ENCODE measurements around the gene COA1.
"Not testable (repeated sequence)": the region's sequence is repeated elsewhere in the genome, so short reads cannot be mapped to it uniquely, and the experiment has no call there.

The COA1 gene

DNA sequence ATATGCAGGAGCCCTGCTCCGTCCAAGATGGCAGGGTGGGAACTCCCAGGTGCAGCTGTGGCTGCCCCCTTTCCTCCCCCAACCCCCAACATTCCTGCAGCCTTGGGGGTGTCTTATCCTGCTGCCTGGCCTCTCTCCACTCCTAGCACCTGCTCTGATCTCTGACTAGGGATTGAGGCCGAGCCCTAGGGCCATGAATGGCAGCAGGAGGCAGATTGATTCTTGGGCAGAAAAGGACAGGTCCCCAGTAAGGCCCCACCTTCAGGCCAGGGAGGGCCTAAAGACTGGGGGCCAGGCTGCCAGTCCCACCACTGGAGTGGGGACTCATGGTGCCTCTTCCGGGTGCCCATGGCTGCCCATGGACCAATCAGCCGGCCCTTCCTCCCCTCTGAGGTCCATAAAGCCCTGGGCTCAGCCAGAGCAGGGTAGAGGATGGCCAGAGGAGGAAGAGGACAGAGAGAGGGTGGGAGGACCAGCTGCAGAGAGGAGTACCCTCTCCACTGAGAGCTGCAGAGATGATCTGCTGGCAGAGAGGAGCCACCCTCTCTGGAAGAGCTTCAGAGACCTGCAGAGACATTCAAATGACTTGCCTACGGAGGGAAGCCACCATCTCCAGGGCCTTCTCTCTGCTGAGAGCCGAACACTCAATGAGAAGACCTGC lies 8.3 kb upstream of the COA1 start:
- no peaks in the 10 kb centered on the region for H3K9me3 ChIP-seq (ENCODE audit: control extremely low read depth in 1 of 5, control insufficient read depth in 4 of 5, insufficient read depth in 2 of 5, low read depth in 1 of 5, low read length in 4 of 5)
- H3K4me1 ChIP-seq (ENCODE audit: control extremely low read depth in 1 of 4, control insufficient read depth in 4 of 4, insufficient read depth in 4 of 4, low read length in 3 of 4) = peaks cover 0 to 7% (median 4%) of the 10 kb centered on the region in 4 experiments
- no peak overlapping the region for H3K27ac ChIP-seq (ENCODE audit: insufficient read depth in 1 of 2, low read depth in 1 of 2, low read length in 2 of 2, poor library complexity in 1 of 2, severe bottlenecking in 2 of 2)
- CTCF ChIA-PET = interaction anchor here (1.1 to 1.5 kb wide), 3 partner anchors 12 to 26 kb away, joined by 3 to 6 read pairs (median 3); no protein-coding TSS in a partner anchor
- no peaks in the 10 kb centered on the region for H3K36me3 ChIP-seq (ENCODE audit: control insufficient read depth in 4 of 4, insufficient read depth in 4 of 4, low read length in 3 of 4)
- no peak overlapping the region for H3K4me3 ChIP-seq (ENCODE audit: control insufficient read depth in 1 of 7, extremely low read depth in 1 of 7, insufficient read depth in 4 of 7, low read depth in 2 of 7, low read length in 6 of 7)
- WGBS (ENCODE audit: insufficient coverage) = 82% methylated on average over 2 of the region's 6 CpGs
- POLR2A ChIA-PET = no interaction called here
- DNase-seq = no peak
- no peaks in the 10 kb centered on the region for H3K27me3 ChIP-seq (replicated peaks in 2 of 5; ENCODE audit: control insufficient read depth in 4 of 5, insufficient read depth in 5 of 5, low read length in 4 of 5)

DNA sequence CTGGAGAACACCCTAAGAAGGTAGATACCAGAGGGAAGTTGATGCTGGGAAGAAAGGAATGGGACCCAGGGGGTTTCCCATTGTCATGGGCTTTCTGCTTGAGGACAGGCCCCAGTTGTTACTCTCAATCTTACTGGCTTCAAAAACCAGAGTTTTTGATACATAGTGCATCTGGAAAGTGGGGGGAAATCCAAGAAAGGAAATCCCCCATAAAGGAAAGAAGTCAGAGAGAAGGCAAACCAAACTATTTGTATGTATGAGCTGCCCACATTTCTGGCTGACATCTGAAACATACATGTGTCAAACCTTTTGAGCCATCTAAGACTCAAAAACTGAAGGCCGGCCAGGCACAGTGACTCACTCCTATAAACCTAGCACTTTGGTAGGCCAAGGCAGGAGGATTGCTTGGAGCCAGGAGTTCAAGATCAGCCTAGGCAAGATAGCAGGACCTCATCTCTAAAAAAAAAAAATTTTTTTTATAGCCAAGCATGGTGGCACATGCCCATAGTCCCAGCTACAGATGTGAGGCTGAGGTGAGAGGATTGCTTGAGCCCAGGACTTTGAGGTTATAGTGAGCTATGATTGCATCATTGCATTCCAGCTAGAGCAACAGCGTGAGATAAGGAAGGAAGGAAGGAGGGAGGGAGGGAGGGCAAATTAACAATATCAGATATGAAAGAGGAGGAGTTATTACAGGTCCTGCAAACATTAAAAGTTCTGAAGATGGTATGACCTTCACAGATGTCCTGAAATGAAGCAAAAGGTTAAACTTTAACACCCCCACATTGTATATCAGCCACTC lies 6.7 kb upstream of the COA1 start:
- H3K36me3 ChIP-seq (ENCODE audit: control insufficient read depth in 4 of 4, insufficient read depth in 4 of 4, low read length in 3 of 4) = no peaks in the 10 kb centered on the region
- POLR2A ChIA-PET = no interaction called here
- DNase-seq = peak in 1 of 3 donors; percentile 33

DNA sequence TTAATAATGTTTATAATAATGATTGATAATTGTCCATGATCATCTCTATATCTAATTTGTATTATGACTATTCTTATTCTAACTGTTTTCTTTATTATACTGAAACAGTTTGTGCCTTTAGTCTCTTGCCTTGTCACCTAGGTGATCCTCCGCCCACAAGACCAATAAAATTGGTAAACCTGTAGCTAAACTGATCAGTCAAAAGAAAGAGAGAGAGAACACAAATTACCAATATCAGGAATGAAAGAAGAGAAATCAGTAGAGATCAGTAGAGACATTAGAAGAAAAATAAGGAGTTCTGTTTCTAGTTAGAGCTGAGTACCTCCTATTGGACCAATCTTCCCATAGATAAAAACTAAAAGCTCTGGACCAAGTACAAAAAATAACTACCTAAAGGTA lies 6.1 kb upstream of the COA1 start:
- DNase-seq = no peak
- no CpG with 5 or more reads among the region's 1 CpG for WGBS (ENCODE audit: insufficient coverage)
- peaks cover 0 to 7% (median 4%) of the 10 kb centered on the region in 4 experiments for H3K4me1 ChIP-seq (ENCODE audit: control extremely low read depth in 1 of 4, control insufficient read depth in 4 of 4, insufficient read depth in 4 of 4, low read length in 3 of 4)
- H3K4me3 ChIP-seq (ENCODE audit: control insufficient read depth in 1 of 7, extremely low read depth in 1 of 7, insufficient read depth in 4 of 7, low read depth in 2 of 7, low read length in 6 of 7) = no peak overlapping the region
- H3K27me3 ChIP-seq (replicated peaks in 2 of 5; ENCODE audit: control insufficient read depth in 4 of 5, insufficient read depth in 5 of 5, low read length in 4 of 5) = no peaks in the 10 kb centered on the region
- H3K27ac ChIP-seq (ENCODE audit: insufficient read depth in 1 of 2, low read depth in 1 of 2, low read length in 2 of 2, poor library complexity in 1 of 2, severe bottlenecking in 2 of 2) = no peak overlapping the region
- no peaks in the 10 kb centered on the region for H3K9me3 ChIP-seq (ENCODE audit: control extremely low read depth in 1 of 5, control insufficient read depth in 4 of 5, insufficient read depth in 2 of 5, low read depth in 1 of 5, low read length in 4 of 5)
- ChIA-PET POLR2A (no interaction called here), CTCF (interaction anchor here (2.1 kb wide), 1 partner anchor 10 kb away, joined by 7 read pairs; no protein-coding TSS in a partner anchor)
- no peaks in the 10 kb centered on the region for H3K36me3 ChIP-seq (ENCODE audit: control insufficient read depth in 4 of 4, insufficient read depth in 4 of 4, low read length in 3 of 4)

More for the DNA sequence above, 6.7 kb upstream of the COA1 start:
- no peak overlapping the region for H3K4me3 ChIP-seq (ENCODE audit: control insufficient read depth in 1 of 7, extremely low read depth in 1 of 7, insufficient read depth in 4 of 7, low read depth in 2 of 7, low read length in 6 of 7)
- CTCF ChIA-PET = interaction anchor here (1.1 to 2.1 kb wide), 5 partner anchors 9 to 32 kb away, joined by 3 to 7 read pairs (median 4); no protein-coding TSS in a partner anchor
- peak overlapping the region in 1 of 2 experiments; percentile 14 for H3K27ac ChIP-seq (ENCODE audit: insufficient read depth in 1 of 2, low read depth in 1 of 2, low read length in 2 of 2, poor library complexity in 1 of 2, severe bottlenecking in 2 of 2)
- no peaks in the 10 kb centered on the region for H3K27me3 ChIP-seq (replicated peaks in 2 of 5; ENCODE audit: control insufficient read depth in 4 of 5, insufficient read depth in 5 of 5, low read length in 4 of 5)
- 0% methylated on average over 1 of the region's 2 CpGs for WGBS (ENCODE audit: insufficient coverage)
- no peaks in the 10 kb centered on the region for H3K9me3 ChIP-seq (ENCODE audit: control extremely low read depth in 1 of 5, control insufficient read depth in 4 of 5, insufficient read depth in 2 of 5, low read depth in 1 of 5, low read length in 4 of 5)
- peaks cover 0 to 7% (median 4%) of the 10 kb centered on the region in 4 experiments for H3K4me1 ChIP-seq (ENCODE audit: control extremely low read depth in 1 of 4, control insufficient read depth in 4 of 4, insufficient read depth in 4 of 4, low read length in 3 of 4)

DNA sequence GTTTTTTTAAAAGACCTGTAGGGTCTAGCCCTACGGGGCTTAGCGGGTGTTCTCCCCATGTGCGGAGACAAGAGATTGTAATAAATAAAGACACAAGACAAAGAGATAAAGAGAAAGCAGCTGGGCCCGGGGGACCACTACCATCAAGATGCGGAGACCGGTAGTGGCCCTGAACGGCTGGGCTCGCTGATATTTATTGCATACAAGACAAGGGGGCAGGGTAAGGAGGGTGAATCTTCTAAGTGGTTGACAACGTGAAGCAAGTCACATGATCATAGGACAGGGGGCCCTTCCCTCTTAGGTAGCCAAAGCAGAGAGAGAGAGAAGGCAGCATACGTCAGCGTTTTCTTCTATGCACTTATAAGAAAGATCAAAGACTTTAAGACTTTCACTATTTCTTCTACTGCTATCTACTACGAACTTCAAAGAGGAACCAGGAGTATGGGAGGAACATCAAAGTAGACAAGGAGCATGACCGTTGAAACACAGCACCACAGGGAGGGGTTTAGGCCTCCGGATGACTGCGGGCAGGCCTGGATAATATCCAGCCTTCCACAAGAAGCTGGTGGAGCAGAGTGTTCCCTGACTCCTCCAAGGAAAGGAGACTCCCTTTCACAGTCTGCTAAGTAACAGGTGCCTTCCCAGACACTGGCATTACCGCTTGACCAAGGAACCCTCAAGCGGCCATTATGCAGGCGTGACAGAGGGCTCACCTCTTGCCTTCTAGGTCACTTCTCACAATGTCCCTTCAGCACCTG lies 5.4 kb upstream of the COA1 start:
- H3K9me3 ChIP-seq (ENCODE audit: control extremely low read depth in 1 of 5, control insufficient read depth in 4 of 5, insufficient read depth in 2 of 5, low read depth in 1 of 5, low read length in 4 of 5); H3K4me3 ChIP-seq (ENCODE audit: control insufficient read depth in 1 of 7, extremely low read depth in 1 of 7, insufficient read depth in 4 of 7, low read depth in 2 of 7, low read length in 6 of 7); H3K4me1 ChIP-seq (ENCODE audit: control extremely low read depth in 1 of 4, control insufficient read depth in 4 of 4, insufficient read depth in 4 of 4, low read length in 3 of 4); H3K27me3 ChIP-seq (replicated peaks in 2 of 5; ENCODE audit: control insufficient read depth in 4 of 5, insufficient read depth in 5 of 5, low read length in 4 of 5); H3K36me3 ChIP-seq (ENCODE audit: control insufficient read depth in 4 of 4, insufficient read depth in 4 of 4, low read length in 3 of 4); DNase-seq: not testable (repeated sequence)
- H3K27ac ChIP-seq (ENCODE audit: insufficient read depth in 1 of 2, low read depth in 1 of 2, low read length in 2 of 2, poor library complexity in 1 of 2, severe bottlenecking in 2 of 2) = peak overlapping the region in 1 of 2 experiments; percentile 25
- CTCF ChIA-PET = interaction anchor here (0.8 to 2.1 kb wide), 3 partner anchors 10 to 23 kb away, joined by 3 to 7 read pairs (median 3); partner anchors contain the start of gene BLVRA
- 93% methylated on average over 6 of the region's 18 CpGs for WGBS (ENCODE audit: insufficient coverage)
- POLR2A ChIA-PET = interaction anchor here (0.6 kb wide), 1 partner anchor 14 kb away, joined by 3 read pairs; no protein-coding TSS in a partner anchor

DNA sequence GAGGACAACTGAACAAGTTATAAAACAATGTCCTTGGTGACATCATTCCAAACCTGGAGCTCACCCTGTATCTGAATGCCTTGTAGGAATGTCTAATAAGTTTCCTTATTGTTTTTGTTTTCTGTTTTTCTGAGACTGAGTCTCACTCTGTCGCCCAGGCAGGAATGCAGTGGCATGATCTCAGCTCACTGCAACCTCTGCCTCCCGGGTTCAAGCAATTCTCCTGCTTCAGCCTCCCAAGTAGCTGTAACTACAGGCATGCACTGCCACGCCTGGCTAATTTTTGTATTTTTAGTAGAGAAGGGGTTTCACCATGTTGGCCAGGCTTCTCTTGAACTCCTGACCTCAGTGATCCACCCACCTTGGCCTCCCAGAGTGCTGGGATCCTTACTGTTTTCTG lies 2.2 kb upstream of the COA1 start:
- H3K36me3 ChIP-seq (ENCODE audit: control insufficient read depth in 4 of 4, insufficient read depth in 4 of 4, low read length in 3 of 4); H3K27me3 ChIP-seq (replicated peaks in 2 of 5; ENCODE audit: control insufficient read depth in 4 of 5, insufficient read depth in 5 of 5, low read length in 4 of 5); POLR2A ChIA-PET; H3K9me3 ChIP-seq (ENCODE audit: control extremely low read depth in 1 of 5, control insufficient read depth in 4 of 5, insufficient read depth in 2 of 5, low read depth in 1 of 5, low read length in 4 of 5); H3K27ac ChIP-seq (ENCODE audit: insufficient read depth in 1 of 2, low read depth in 1 of 2, low read length in 2 of 2, poor library complexity in 1 of 2, severe bottlenecking in 2 of 2); DNase-seq; H3K4me3 ChIP-seq (ENCODE audit: control insufficient read depth in 1 of 7, extremely low read depth in 1 of 7, insufficient read depth in 4 of 7, low read depth in 2 of 7, low read length in 6 of 7): not testable (repeated sequence)
- CTCF ChIA-PET = interaction anchor here (1.6 to 2.4 kb wide), 2 partner anchors 9 to 149 kb away, joined by 4 to 8 read pairs; partner anchors contain the start of gene STK17A
- WGBS (ENCODE audit: insufficient coverage) = 100% methylated on average over 1 of the region's 3 CpGs
- H3K4me1 ChIP-seq (ENCODE audit: control extremely low read depth in 1 of 4, control insufficient read depth in 4 of 4, insufficient read depth in 4 of 4, low read length in 3 of 4) = peaks cover 3 to 17% (median 11%) of the 10 kb centered on the region in 4 experiments

DNA sequence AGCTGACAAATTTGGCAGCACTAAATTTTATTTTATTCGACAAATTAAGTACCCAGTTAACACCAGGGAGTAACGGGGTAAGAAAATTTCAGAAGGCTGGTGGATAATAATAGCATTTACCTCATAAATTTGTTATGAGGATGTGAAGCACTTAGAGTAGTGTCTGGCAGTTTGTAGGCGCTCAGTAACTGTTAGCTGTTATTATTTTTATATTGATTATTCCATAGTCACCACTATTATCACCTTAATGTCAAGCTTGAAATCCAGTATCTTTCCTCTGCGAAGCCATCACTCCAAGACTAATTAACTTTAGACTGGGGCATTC lies 563 bp upstream of the COA1 start:
- H3K4me3 ChIP-seq (ENCODE audit: control insufficient read depth in 1 of 7, extremely low read depth in 1 of 7, insufficient read depth in 4 of 7, low read depth in 2 of 7, low read length in 6 of 7) = peak overlapping the region; percentile 82 to 99 (median 89)
- WGBS (ENCODE audit: insufficient coverage) = no CpG with 5 or more reads among the region's 4 CpGs
- no peaks in the 10 kb centered on the region for H3K27me3 ChIP-seq (replicated peaks in 2 of 5; ENCODE audit: control insufficient read depth in 4 of 5, insufficient read depth in 5 of 5, low read length in 4 of 5)
- CTCF ChIA-PET = interaction anchor here (0.7 to 2.4 kb wide), 10 partner anchors 9 to 147 kb away, joined by 3 to 8 read pairs (median 4); partner anchors contain the start of gene STK17A
- POLR2A ChIA-PET = interaction anchor here (0.6 to 0.9 kb wide), 2 partner anchors 39 to 783 kb away, joined by 3 to 4 read pairs; no protein-coding TSS in a partner anchor
- peaks cover 3 to 15% (median 8%) of the 10 kb centered on the region in 4 experiments for H3K4me1 ChIP-seq (ENCODE audit: control extremely low read depth in 1 of 4, control insufficient read depth in 4 of 4, insufficient read depth in 4 of 4, low read length in 3 of 4)
- no peaks in the 10 kb centered on the region for H3K36me3 ChIP-seq (ENCODE audit: control insufficient read depth in 4 of 4, insufficient read depth in 4 of 4, low read length in 3 of 4)
- peak overlapping the region; percentile 74 to 89 for H3K27ac ChIP-seq (ENCODE audit: insufficient read depth in 1 of 2, low read depth in 1 of 2, low read length in 2 of 2, poor library complexity in 1 of 2, severe bottlenecking in 2 of 2)
- no peaks in the 10 kb centered on the region for H3K9me3 ChIP-seq (ENCODE audit: control extremely low read depth in 1 of 5, control insufficient read depth in 4 of 5, insufficient read depth in 2 of 5, low read depth in 1 of 5, low read length in 4 of 5)
- DNase-seq = peak in 1 of 3 donors; percentile 38

Measured in common myeloid progenitor, CD34-positive (primary cell).